GM12878 (cell line): ENCODE measurements around the gene MAP2K1. TPM values are rescaled to one million over a fixed set of nuclear protein-coding genes. Genes with fewer than 3 reads are reported as not detected.
A peak's percentile ranks its signal among the peaks of the same experiment; 100 is the strongest.
"Not testable (repeated sequence)": the region's sequence is repeated elsewhere in the genome, so short reads cannot be mapped to it uniquely, and the experiment has no call there.

Experiments
- ATAC-seq: fragments of 200-7000 bp; cut with Tn5 transposase; 3 replicates; pipeline ENCODE4 v1.9.1; 2020; ENCODE audit warnings: mild to moderate bottlenecking, moderate library complexity
- BruUV-seq: library from RNA; stranded (reverse); fragments of 400-500 nt; replicated peaks from 2 replicates; lab custom pipeline; 2021; lab: Mats Ljungman, UMichigan
- CTCF ChIA-PET: fragments of 300-600 bp; sonication (Branson Sonifier 250); formaldehyde crosslinking; extraction: SDS; loops from one replicate; lab custom pipeline; 2021; ENCODE audit warnings: inconsistent platforms; lab: Yijun Ruan, JAX
- POLR2A ChIA-PET: fragments of 350-600 bp; formaldehyde crosslinking; extraction: SDS; loops from one replicate; lab custom pipeline; 2021; ENCODE audit warnings: inconsistent platforms; lab: Charles Lee
- RAD21 ChIA-PET: fragments of 300-600 bp; sonication (Branson Sonifier 250); formaldehyde crosslinking; loops from one replicate; lab custom pipeline; 2023; ENCODE audit warnings: antibody characterized with exemption; ENCODE audit not compliant: unreplicated experiment; lab: Charles Lee
- SMC1A ChIA-PET: fragments of 300-600 bp; sonication (Branson Sonifier 250); formaldehyde crosslinking; loops from one replicate; lab custom pipeline; 2023; ENCODE audit not compliant: unreplicated experiment, uncharacterized antibody; lab: Charles Lee
- DNase-seq: peaks from one replicate; pipeline ENCODE4 v3.0.0-alpha.2; 2011; ENCODE audit warnings: low read depth, low spot score
- FAIRE-seq: peaks from 3 replicates; lab custom pipeline; 2011; peaks lifted over from hg19 to GRCh38; lab: Jason Lieb, UNC
- H2AFZ ChIP-seq: 2 replicates; pipeline ENCODE4 v1.6.0; 2011; ENCODE audit warnings: low read depth, low read length, control low read depth; ENCODE audit not compliant: control insufficient read depth
- H3K27ac ChIP-seq: 2 replicates; pipeline ENCODE4 v1.5.1; 2011; ENCODE audit warnings: control low read depth; ENCODE audit not compliant: control insufficient read depth, insufficient read depth
- H3K27me3 ChIP-seq, 2 experiments: replicated peaks in 1 of 2; 2 replicates each; pipeline versions ENCODE4 v1.6.0 to v1.6.1; 2011; ENCODE audit warnings: low read length in 1 of 2; ENCODE audit not compliant: control insufficient read depth in 2 of 2, insufficient read depth in 2 of 2
- H3K36me3 ChIP-seq, 2 experiments: 2 replicates each; pipeline ENCODE4 v1.5.1; 2011; ENCODE audit warnings: low read length in 1 of 2; ENCODE audit not compliant: control insufficient read depth in 2 of 2, insufficient read depth in 2 of 2
- H3K4me1 ChIP-seq: 2 replicates; pipeline ENCODE4 v1.6.1; 2011; ENCODE audit warnings: mild to moderate bottlenecking, low read length, moderate library complexity, mixed read lengths; ENCODE audit not compliant: control insufficient read depth, insufficient read depth
- H3K4me2 ChIP-seq: 2 replicates; pipeline ENCODE4 v1.6.0; 2011; ENCODE audit warnings: control low read depth; ENCODE audit not compliant: control insufficient read depth, insufficient read depth
- H3K4me3 ChIP-seq: fragments of 200-600 bp; sonication (generic); 2 replicates; pipeline ENCODE4 v1.5.1; 2016
- H3K79me2 ChIP-seq: 2 replicates; pipeline ENCODE4 v1.6.0; 2011; ENCODE audit warnings: low read length; ENCODE audit not compliant: control insufficient read depth, insufficient read depth
- H3K9ac ChIP-seq: 2 replicates; pipeline ENCODE4 v1.8.0; 2011; ENCODE audit warnings: low read length, control low read depth, mixed read lengths; ENCODE audit not compliant: control insufficient read depth, insufficient read depth
- H3K9me3 ChIP-seq: replicated peaks from 3 replicates; pipeline ENCODE4 v1.5.1; 2011; ENCODE audit warnings: mild to moderate bottlenecking, low read length; ENCODE audit not compliant: control insufficient read depth, insufficient read depth
- H4K20me1 ChIP-seq: 2 replicates; pipeline ENCODE4 v1.6.0; 2011; ENCODE audit not compliant: control insufficient read depth, insufficient read depth
- BACH1 ChIP-seq: fragments of 450-650 bp; IDR thresholded peaks from 2 replicates; pipeline ENCODE4 v1.6.1; 2017; ENCODE audit warnings: mild to moderate bottlenecking, borderline replicate concordance
- BHLHE40 ChIP-seq, 2 experiments: fragments of 450-650 bp in 1 of 2; IDR thresholded peaks; 2 replicates each; pipeline ENCODE4 v1.6.1; 2011 to 2017; ENCODE audit warnings: low read depth in 2 of 2, borderline replicate concordance in 1 of 2, improper control_type of control experiment in 1 of 2, low read length in 1 of 2, mild to moderate bottlenecking in 1 of 2
- CEBPB ChIP-seq, 2 experiments: fragments of 150-350 bp in 1 of 2; IDR thresholded peaks; 2 replicates each; pipeline ENCODE4 v1.6.1; 2012 to 2014; ENCODE audit warnings: low read depth in 2 of 2, low read length in 2 of 2, borderline replicate concordance in 1 of 2, inconsistent platforms in 1 of 2
- CREB1 ChIP-seq: IDR thresholded peaks from 2 replicates; pipeline ENCODE4 v1.6.1; 2012; ENCODE audit warnings: low read depth, mild to moderate bottlenecking, inconsistent platforms
- EGR1 ChIP-seq, 2 experiments: IDR thresholded peaks; 1 replicate in 1 of 2; 2 replicates in 1 of 2; pipeline ENCODE4 v1.6.1; 2011 to 2012; ENCODE audit warnings: low read depth in 2 of 2, low read length in 2 of 2, borderline replicate concordance in 1 of 2, mild to moderate bottlenecking in 1 of 2, moderate library complexity in 1 of 2
- IKZF1 ChIP-seq: fragments of 450-650 bp; conservative IDR thresholded peaks from 2 replicates; pipeline ENCODE4 v1.6.1; 2017; ENCODE audit warnings: antibody characterized with exemption, mild to moderate bottlenecking
- JUNB ChIP-seq: IDR thresholded peaks from 2 replicates; pipeline ENCODE4 v1.6.1; 2016; ENCODE audit warnings: antibody characterized with exemption, mild to moderate bottlenecking
- MTA2 ChIP-seq: fragments of 450-650 bp; IDR thresholded peaks from 2 replicates; pipeline ENCODE4 v1.6.1; 2016; ENCODE audit warnings: low read depth, mild to moderate bottlenecking, moderate library complexity
- SPI1 ChIP-seq: IDR thresholded peaks from 2 replicates; pipeline ENCODE4 v1.6.1; 2011; ENCODE audit warnings: low read depth, mild to moderate bottlenecking, low read length, moderate library complexity, borderline replicate concordance; ENCODE audit not compliant: insufficient read depth
- WGBS: methylation state at CpG from one replicate; pipeline ENCODE4 v1.1.6; 2016; ENCODE audit warnings: low lambda C conversion rate; ENCODE audit not compliant: insufficient replicate concordance, insufficient coverage; ENCODE audit errors: missing lambda C conversion rate; 5-methylcytosine and 5-hydroxymethylcytosine counted together
- in situ Hi-C: fragments of 300-500 bp; cut with MboI; formaldehyde crosslinking; loops from 9 replicates; pipeline ENCODE4 v1.14.3; 2018; ENCODE audit warnings: mixed read lengths
- intact Hi-C: fragments of 100-400 bp; cut with micrococcal nuclease; formaldehyde crosslinking; loops from one replicate; pipeline ENCODE4 v1.14.2; 2022; ENCODE audit not compliant: unreplicated experiment
- polyA plus RNA-seq, 11 experiments: library from polyadenylated mRNA; depleted of rRNA in 4 of 11; unstranded in 6 of 11; stranded (reverse) in 5 of 11; fragments of >200 nt; fragmentation: Nextera tagmentation in 4 of 11; fragmentation: Illumina TruSeq in 1 of 11; extraction: Ambion mirVana in 4 of 11; extraction: Trizol in 1 of 11; gene quantifications; 1 replicate in 1 of 11; 2 replicates in 10 of 11; pipeline versions ENCODE4 v1.2.1 to v1.2.3, GENCODE V29; 2011 to 2016; ENCODE audit warnings: inconsistent platforms in 2 of 11, missing spikeins in 2 of 11, low read depth in 1 of 11
- total RNA-seq, 4 experiments: library from RNA; depleted of rRNA in 3 of 4; stranded (reverse); fragments of >200 nt in 3 of 4; fragmentation: Illumina TruSeq in 1 of 4; extraction: Trizol in 1 of 4; gene quantifications; 2 replicates each; pipeline versions ENCODE4 v1.2.1 to v1.2.3, GENCODE V29; 2013 to 2021

The MAP2K1 gene
- total and polyA plus RNA-seq, 10 of the 15 experiments (the other 5 are each of a cell fraction or from before 2014, with no cell fraction given): 11.2 to 112 (median 56.6) TPM

DNA sequence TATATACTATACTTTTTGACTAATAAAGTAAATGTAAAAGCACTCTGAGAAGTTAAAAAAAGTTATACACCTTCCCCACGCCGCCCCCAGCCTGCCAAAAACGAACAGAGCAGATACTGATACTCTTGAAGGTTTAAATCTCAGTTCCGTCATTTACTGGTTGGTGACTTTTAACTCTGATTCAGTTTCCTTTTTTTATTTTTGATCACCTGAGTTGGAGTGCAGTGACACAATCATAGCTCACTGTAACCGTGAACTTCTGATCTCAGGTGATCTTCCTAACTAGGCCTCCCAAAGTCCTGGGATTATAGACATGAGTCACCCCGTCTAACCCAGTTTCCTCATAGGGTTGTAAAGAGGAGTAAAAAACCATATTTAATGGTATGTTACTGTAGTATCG is 27.0 kb upstream of the MAP2K1 start:
- BruUV-seq: no TSS peak
- peak; percentile 13 for ATAC-seq
- TF ChIP-seq EGR1 (IDR thresholded peaks at IDR 0.05; ENCODE audit: borderline replicate concordance in 1 of 2, low read depth in 2 of 2, low read length in 2 of 2): 0 out of 3 replicates have a peak, but pooled peaks of 1 of the 2 experiments have one; percentile 43
- peak; percentile 49; the same call in 1 of the 2 replicates for TF ChIP-seq SPI1
- TF ChIP-seq IKZF1: 0 out of 2 replicates have a peak, but pooled peaks have one; percentile 26
- TF ChIP-seq BACH1: no peak
- no peak for TF ChIP-seq CEBPB (IDR thresholded peaks at IDR 0.05; ENCODE audit: borderline replicate concordance in 1 of 2, low read depth in 2 of 2, low read length in 2 of 2)
- peak; percentile 32; the same call in 1 of the 2 replicates for TF ChIP-seq JUNB
- TF ChIP-seq MTA2: 0 out of 2 replicates have a peak, but pooled peaks have one; percentile 21
- peak; percentile 42 to 44; a peak in 1 of 4 replicates for TF ChIP-seq BHLHE40 (IDR thresholded peaks at IDR 0.05; ENCODE audit: borderline replicate concordance in 1 of 2, low read depth in 2 of 2, low read length in 1 of 2)
- TF ChIP-seq CREB1: peak; percentile 48; the same call in 1 of the 2 replicates
- TF ChIP-seq, all 136 proteins: peak for 7
- DNase-seq: peak; percentile 24
- 77% methylated on average over 7 of the region's 7 CpGs for WGBS
- ChIA-PET SMC1A (interaction anchor here (0.6 to 1.0 kb wide), 5 partner anchors 10 to 43 kb away, joined by 3 to 5 read pairs (median 3); no protein-coding TSS in a partner anchor), POLR2A (interaction anchor here (1.0 kb wide), 1 partner anchor 66 kb away, joined by 3 read pairs; no protein-coding TSS in a partner anchor), RAD21 (interaction anchor here (1.0 kb wide), 2 partner anchors 26 to 115 kb away, joined by 3 to 4 read pairs; no protein-coding TSS in a partner anchor), CTCF (no interaction called here)
- Histone ChIP-seq H3K9me3 (no peaks in the 10 kb centered on the region), H4K20me1 (no peaks in the 10 kb centered on the region), H3K4me1 (peaks cover 8% of the 10 kb centered on the region), H3K9ac (peak overlapping the region; percentile 16; the same call in 1 of the 2 replicates), H3K27ac (peak overlapping the region; percentile 65), H3K27me3 (no peaks in the 10 kb centered on the region), H3K36me3 (no peaks in the 10 kb centered on the region), H3K4me3 (no peak overlapping the region), H3K79me2 (peaks cover 14% of the 10 kb centered on the region), H2AFZ (peak overlapping the region; percentile 33), H3K4me2 (peak overlapping the region; percentile 13; the same call in 1 of the 2 replicates)
- intact Hi-C loops: no loop called here
- no peak for FAIRE-seq
- in situ Hi-C loops: loop anchor here (5.0 kb wide), 1 partner anchor 143 kb away; the partner anchor contains the start of gene RPL4

DNA sequence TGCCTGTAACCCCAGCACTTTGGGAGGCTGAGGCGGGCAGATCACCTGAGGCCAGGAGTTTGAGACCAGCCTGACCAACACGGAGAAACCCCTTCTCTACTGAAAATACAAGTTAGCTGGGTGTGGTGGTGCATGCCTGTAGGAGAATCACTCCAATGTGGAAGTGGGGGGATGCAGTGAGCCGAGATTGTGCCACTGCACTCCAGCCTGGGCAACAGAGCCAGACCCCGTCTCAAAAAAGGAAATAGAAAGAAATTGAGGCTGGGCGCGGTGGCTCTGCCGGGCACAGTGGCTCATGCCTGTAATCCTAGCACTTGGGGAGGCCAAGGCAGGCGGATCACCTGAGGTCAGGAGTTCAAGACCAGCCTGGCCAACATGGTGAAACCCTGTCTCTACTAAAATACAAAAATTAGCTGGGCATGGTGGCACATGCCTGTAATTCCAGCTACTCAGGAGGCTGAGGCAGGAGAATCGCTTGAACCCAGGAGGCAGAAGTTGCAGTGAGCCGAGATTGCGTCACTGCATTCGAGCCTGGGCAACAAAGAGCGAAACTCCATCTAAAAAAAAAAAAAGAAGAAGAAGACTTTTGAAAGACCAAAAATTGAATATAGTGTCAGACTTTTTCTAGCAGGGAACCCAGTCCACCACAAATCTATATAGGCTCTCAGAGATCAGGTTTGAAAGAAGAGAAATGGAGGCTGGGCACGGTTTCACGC is 24.8 kb upstream of the MAP2K1 start:
- in situ Hi-C loops, intact Hi-C loops, H3K27me3 ChIP-seq, H4K20me1 ChIP-seq, H3K9me3 ChIP-seq, SMC1A ChIA-PET, H3K27ac ChIP-seq, H3K9ac ChIP-seq, CTCF ChIA-PET, ATAC-seq, H3K36me3 ChIP-seq, H2AFZ ChIP-seq, RAD21 ChIA-PET, H3K4me2 ChIP-seq, H3K4me1 ChIP-seq, DNase-seq, FAIRE-seq, H3K4me3 ChIP-seq, POLR2A ChIA-PET, BruUV-seq, H3K79me2 ChIP-seq: not testable (repeated sequence)
- 89% methylated on average over 14 of the region's 15 CpGs for WGBS
